HG03066 (cell line): ENCODE data around the gene EPHA10.
"Not testable (repeated sequence)": the region's sequence is repeated elsewhere in the genome, so short reads cannot be mapped to it uniquely, and the experiment has no call there.

Experiments used
- ATAC-seq: cut with Tn5 transposase; IDR thresholded peaks from one replicate; pipeline ENCODE4 v1.9.1; 2021; ENCODE audit warnings: low read depth; ENCODE audit not compliant: unreplicated experiment

Gene EPHA10

GRCh38 chr1:37718901-37719571 lies 45.9 kb downstream of the EPHA10 start:
- ATAC-seq: no peak

- ATAC-seq: no peak
Measured at GRCh38 chr1:37718181-37718900, 46.6 kb downstream of the EPHA10 start.

GRCh38 chr1:37717631-37718030 lies 47.3 kb downstream of the EPHA10 start:
- ATAC-seq: no peak

- no peak for ATAC-seq
Measured at GRCh38 chr1:37716321-37716720, 48.6 kb downstream of the EPHA10 start.

- no peak for ATAC-seq
Measured at GRCh38 chr1:37714689-37715088, 50.2 kb downstream of the EPHA10 start.

- no peak for ATAC-seq
Measured at GRCh38 chr1:37714226-37714625, 50.7 kb downstream of the EPHA10 start.

- ATAC-seq: no peak
Measured at GRCh38 chr1:37708471-37708870, 56.4 kb downstream of the EPHA10 start.

GRCh38 chr1:37705399-37705798 lies 59.5 kb downstream of the EPHA10 start:
- ATAC-seq: no peak

GRCh38 chr1:37704966-37705365 lies 60.0 kb downstream of the EPHA10 start:
- ATAC-seq: no peak

- no peak for ATAC-seq
Measured at GRCh38 chr1:37703061-37703460, 61.9 kb downstream of the EPHA10 start.

- ATAC-seq: no peak
Measured at GRCh38 chr1:37701051-37701450, 63.9 kb downstream of the EPHA10 start.

- no peak for ATAC-seq
Measured at GRCh38 chr1:37699147-37699546, 65.8 kb downstream of the EPHA10 start.

- ATAC-seq: no peak
Measured at GRCh38 chr1:37697737-37698136, 67.2 kb downstream of the EPHA10 start.

- no peak for ATAC-seq
Measured at GRCh38 chr1:37697090-37697489, 67.8 kb downstream of the EPHA10 start.

- no peak for ATAC-seq
Measured at GRCh38 chr1:37692834-37693175, 72.1 kb downstream of the EPHA10 start.

- peak; percentile 84 for ATAC-seq
Measured at GRCh38 chr1:37692078-37692833, 72.7 kb downstream of the EPHA10 start, which contains the start of gene CDCA8. Gene CDCA8 (plus strand): TSS chr1:37692516. CDS start chr1:37692691, 175 bp downstream.

- ATAC-seq: peak; percentile 1
Measured at GRCh38 chr1:37691497-37692077, 73.3 kb downstream of the EPHA10 start.

- ATAC-seq: no peak
Measured at GRCh38 chr1:37688926-37689325, 76.0 kb downstream of the EPHA10 start.

- not testable (repeated sequence) for ATAC-seq
Measured at GRCh38 chr1:37687764-37688163, 77.2 kb downstream of the EPHA10 start.

- no peak for ATAC-seq
Measured at GRCh38 chr1:37685722-37686121, 79.2 kb downstream of the EPHA10 start.

- not testable (repeated sequence) for ATAC-seq
Measured at GRCh38 chr1:37684182-37684581, 80.7 kb downstream of the EPHA10 start.
